ENCODE measurements around the gene SLC4A7.
"Not testable (repeated sequence)": the region's sequence is repeated elsewhere in the genome, so short reads cannot be mapped to it uniquely, and the experiment has no call there.

The SLC4A7 gene

GRCh38 chr3:27360113-27361078 lies 123.8 kb downstream of the SLC4A7 start:
- no peak for DNase-seq (ENCODE audit: low read depth, low spot score)

DNA sequence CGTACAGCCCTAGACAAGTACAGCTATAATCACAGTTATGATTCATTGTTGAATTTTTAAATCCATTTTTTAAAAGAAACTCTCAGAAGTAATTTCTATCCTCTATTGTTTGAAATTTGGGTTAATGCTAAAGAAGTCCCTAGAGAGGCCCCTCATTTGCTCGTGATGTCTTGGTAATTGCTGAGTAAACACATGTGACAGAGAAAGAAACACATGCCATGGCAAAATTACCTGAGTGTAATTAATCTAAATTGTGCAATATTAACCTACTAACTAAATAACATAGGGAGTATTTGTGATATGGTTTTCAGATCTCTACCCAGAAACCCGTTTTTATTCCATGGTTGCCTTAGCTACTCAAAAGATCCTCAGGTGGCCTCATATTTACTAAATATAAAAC lies 125.8 kb downstream of the SLC4A7 start:
- no peak for DNase-seq (ENCODE audit: low read depth, low spot score)

DNA sequence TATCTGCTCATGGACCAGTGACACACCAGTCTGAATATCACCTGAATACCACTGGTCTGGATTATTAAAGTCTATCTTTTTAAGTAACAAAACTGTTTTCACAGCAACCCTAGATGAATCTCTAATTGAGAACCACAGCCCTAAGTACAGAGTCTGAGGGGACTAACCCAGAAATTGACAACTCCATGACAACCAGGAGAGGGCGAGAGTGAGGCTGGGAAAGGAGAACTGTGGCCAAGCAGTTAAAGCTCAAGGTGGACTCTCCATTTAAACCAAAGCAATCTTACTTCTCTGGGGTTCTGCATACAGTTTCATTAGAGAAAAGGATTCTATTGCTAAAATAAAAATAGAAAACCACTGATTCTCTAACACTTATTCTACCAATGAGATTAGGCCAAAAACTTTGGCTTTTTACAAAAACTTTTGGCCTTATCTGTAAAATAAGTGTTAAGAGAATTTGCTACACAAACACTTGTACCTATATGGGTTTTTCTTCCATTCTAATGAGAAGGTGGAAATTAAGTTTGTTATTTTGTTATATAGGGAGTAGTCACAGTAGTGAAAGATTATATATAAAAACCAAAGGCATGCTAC lies 126.4 kb downstream of the SLC4A7 start:
- peak; percentile 44 for DNase-seq (ENCODE audit: low read depth, low spot score)

DNA sequence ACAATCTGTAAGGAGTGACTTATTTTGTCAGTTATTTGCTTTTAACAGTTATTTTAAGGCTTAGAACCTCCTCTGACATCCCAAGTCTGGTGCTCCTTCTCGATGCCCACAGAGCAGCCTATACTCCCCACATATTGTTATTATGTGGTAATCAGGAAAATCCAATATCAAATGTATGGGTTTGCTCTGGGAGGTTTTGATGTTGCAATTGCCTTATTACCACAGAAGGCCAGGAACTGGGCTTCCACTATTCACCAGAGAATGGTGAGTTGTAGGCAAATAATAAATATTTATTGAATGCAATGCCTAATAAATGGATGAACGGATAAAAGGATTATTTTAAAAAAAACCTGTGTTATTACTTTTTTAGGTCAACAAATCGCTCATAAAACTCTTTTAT lies 127.2 kb downstream of the SLC4A7 start:
- DNase-seq (ENCODE audit: low read depth, low spot score): no peak

- DNase-seq (ENCODE audit: low read depth, low spot score): no peak
Measured at GRCh38 chr3:27354588-27355203, 129.5 kb downstream of the SLC4A7 start.

GRCh38 chr3:27354161-27354560 lies 130.0 kb downstream of the SLC4A7 start:
- DNase-seq (ENCODE audit: low read depth, low spot score): no peak

DNA sequence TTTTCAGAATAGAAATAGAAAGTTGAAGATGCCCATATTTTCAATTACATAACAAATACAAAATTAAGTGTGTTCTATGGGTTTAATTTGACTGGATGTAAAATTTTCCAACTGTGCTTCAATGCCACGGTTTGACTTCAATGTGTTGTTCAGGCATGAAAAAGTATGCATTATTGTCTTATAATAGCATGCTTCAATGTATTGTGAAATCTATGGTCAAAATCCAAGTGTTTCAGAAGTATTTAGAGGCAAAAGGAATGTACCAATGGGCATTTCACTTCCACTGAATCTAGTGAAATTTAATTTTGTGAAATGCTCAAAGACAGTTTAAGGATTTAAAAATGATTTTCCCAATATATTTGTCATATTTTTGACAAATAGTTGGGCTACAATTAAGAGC lies 131.0 kb downstream of the SLC4A7 start:
- no peak for DNase-seq (ENCODE audit: low read depth, low spot score)

GRCh38 chr3:27352047-27352446 lies 132.1 kb downstream of the SLC4A7 start:
- no peak for DNase-seq (ENCODE audit: low read depth, low spot score)

DNA sequence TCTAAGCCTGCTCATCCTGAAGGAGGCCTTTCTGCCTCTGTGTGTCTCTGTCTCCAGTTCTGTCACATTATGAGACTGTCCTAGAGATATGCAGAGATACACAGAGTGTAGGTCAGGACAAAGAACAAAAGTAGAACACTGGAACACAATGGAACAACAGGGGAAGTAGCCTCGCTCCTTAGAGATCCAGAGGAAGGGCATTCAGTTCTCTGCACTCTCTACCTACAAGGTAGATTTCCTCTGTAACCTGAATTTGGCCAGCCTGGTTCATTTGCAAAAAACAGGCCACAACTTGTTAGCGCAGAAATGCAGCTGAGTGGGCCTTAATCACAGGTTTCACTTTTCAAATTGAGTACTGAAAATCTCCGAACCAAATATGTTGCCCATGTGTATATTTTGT lies 134.4 kb downstream of the SLC4A7 start:
- DNase-seq (ENCODE audit: low read depth, low spot score): no peak

- DNase-seq (ENCODE audit: low read depth, low spot score): no peak
Measured at GRCh38 chr3:27345959-27346865, 138.0 kb downstream of the SLC4A7 start.

GRCh38 chr3:27345493-27345892 lies 138.7 kb downstream of the SLC4A7 start:
- DNase-seq (ENCODE audit: low read depth, low spot score): peak; percentile 9

DNA sequence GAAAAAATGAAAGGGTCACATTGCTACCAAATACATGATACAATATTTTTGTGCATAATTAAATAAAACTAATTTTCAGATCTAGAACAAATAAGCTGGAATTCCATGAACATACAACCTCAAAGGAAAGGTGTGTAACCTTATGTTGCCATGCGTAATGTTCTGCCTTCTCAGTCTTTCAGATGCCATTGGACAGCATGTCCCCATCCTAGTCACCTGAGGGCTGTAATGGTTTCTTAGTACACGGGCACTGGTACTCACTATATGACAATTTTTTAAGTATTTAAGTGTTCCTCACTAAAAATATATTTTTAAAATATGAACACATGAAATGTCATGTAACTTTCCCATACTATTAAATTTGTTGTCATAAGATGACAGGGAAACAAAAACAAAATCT lies 139.1 kb downstream of the SLC4A7 start:
- no peak for DNase-seq (ENCODE audit: low read depth, low spot score)

- no peak for DNase-seq (ENCODE audit: low read depth, low spot score)
Measured at GRCh38 chr3:27344192-27344591, 140.0 kb downstream of the SLC4A7 start.

- DNase-seq (ENCODE audit: low read depth, low spot score): no peak
Measured at GRCh38 chr3:27342267-27342666, 141.9 kb downstream of the SLC4A7 start.

GRCh38 chr3:27340534-27340933 lies 143.7 kb downstream of the SLC4A7 start:
- DNase-seq (ENCODE audit: low read depth, low spot score): no peak

- no peak for DNase-seq (ENCODE audit: low read depth, low spot score)
Measured at GRCh38 chr3:27335571-27335970, 148.6 kb downstream of the SLC4A7 start.

DNA sequence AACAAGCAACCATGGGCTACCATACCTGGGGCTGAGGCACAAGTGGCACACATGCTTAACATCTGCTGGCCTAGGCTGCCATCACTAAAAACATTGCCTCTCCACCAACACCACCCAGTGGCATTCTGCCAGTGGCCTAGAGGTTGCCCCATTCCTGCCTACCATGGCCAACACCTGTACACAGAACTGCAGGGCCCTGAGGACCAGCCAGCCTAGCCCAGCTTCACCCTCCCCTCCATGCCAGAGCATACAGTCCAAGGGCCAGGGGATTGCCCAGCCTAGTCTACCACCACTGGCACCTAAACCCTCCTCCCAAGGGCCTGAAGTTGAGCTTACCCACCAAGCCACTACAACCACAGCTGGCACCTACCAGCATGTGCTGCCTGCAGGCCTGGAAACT lies 150.3 kb downstream of the SLC4A7 start:
- no peak for DNase-seq (ENCODE audit: low read depth, low spot score)

DNA sequence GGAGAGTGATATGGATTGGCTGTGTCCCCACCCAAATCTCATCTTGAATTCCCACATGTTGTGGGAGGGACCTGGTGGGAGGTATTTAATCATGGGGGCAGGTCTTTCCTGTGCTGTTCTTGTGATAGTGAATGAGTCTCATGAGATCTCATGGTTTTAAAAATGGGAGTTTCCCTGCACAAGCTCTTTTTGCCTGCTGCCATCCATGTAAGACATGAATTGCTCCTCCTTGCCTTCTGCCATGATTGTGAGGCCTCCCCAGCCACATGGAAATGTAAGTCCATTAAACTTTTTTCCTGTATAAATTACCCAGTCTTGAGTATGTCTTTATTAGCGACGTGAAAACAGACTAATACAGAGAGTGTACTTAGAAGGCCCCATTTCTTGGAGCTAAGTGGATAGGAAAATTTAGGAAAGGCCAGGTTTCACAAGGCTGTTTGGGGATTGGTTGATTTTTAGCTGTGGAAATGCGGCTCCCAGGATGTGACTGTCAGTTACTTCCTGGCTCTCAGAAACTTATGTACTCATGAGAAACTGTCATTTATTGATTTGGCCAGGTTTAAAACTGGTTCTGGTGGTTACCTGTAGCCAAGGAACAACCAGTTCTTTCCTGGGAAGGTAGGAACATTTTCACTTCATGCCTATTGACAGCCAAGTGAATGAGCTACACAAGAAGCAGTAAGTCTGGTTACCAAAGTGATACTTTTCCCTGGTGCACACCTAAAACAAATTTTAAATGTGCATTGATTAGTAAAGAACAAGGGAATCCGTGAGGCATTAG lies 155.0 kb downstream of the SLC4A7 start:
- not testable (repeated sequence) for DNase-seq (ENCODE audit: low read depth, low spot score)

DNA sequence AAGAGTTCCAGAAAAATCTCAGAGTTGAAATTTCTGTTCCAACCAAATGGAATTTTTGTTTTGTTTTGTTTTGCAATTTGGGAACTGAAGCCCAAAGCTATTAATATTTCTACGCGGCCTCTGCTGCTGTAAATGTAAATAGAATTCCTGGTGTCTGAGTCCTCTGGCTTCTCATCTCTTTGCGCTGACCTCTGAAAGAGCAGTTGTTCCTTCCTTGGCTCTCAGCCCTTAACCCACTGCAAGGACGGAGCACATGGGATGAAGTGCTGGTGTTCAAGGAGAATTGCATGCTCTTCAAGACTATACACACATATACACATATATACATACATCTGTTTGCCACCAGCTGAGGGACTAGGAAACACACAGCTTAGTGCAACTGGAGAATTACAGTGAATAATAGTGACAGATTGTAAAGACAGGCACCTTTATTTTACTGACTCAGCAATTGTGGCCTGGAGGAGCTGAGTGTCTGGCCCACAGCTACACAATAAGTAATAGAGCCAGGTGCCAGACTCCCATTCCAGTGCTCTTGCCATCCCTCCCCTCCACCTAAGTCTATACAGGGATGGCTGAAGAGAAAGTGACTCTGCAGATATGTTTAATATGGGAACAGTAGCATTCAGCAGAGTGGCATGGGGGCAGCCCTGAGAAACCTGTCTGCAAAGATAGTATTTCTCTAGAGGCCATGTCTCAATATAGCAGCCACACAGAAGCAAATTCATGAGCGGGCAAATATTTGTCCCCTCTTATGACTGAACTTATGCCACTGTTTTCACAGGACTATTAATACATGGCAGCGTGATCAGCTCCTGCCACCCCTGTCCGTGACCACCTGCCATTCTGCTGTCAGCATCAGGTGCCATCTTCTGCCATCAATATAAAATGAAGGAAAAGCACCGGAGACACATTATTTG lies 157.3 kb downstream of the SLC4A7 start:
- DNase-seq (ENCODE audit: low read depth, low spot score): no peak

- DNase-seq (ENCODE audit: low read depth, low spot score): no peak
Measured at GRCh38 chr3:27326202-27326601, 158.0 kb downstream of the SLC4A7 start.

Measured in activated CD4-positive, CD25-positive, alpha-beta regulatory T cell treated with anti-CD3 and anti-CD28 coated beads, Interleukin-2, amount 50 U/mL, for 16 hours (primary cell).